Sigmoid colon (tissue), 7 donors: ENCODE data around the gene MCF2L. TPM values are rescaled to one million over a fixed set of nuclear protein-coding genes. Genes with fewer than 3 reads are reported as not detected.
A peak's percentile ranks its signal among the peaks of the same experiment; 100 is the strongest.

Source experiments
- DNase-seq: peaks from one replicate; pipeline ENCODE4 v3.0.0-alpha.2; 2019
- H3K27ac ChIP-seq, 4 donors: fragments of 200-600 bp; sonication (generic); one replicate each; pipeline ENCODE4 v1.5.1; 2016 to 2019; ENCODE audit warnings: mild to moderate bottlenecking in 1 of 4
- H3K27me3 ChIP-seq, 3 donors: fragments of 200-600 bp; sonication (generic); one replicate each; pipeline ENCODE4 v1.5.1; 2019; ENCODE audit warnings: mild to moderate bottlenecking in 1 of 3
- H3K36me3 ChIP-seq, 4 donors: fragments of 200-600 bp; sonication (generic); one replicate each; pipeline ENCODE4 v1.5.1; 2016 to 2019
- H3K4me1 ChIP-seq, 4 donors: fragments of 200-600 bp; sonication (generic); one replicate each; pipeline ENCODE4 v1.5.1; 2017 to 2019
- H3K4me3 ChIP-seq, 4 donors: fragments of 200-600 bp; sonication (generic); one replicate each; pipeline ENCODE4 v1.5.1; 2017 to 2019; ENCODE audit warnings: mild to moderate bottlenecking in 2 of 4, moderate library complexity in 1 of 4
- H3K9me3 ChIP-seq, 4 donors: fragments of 200-600 bp in 3 of 4; sonication (generic) in 3 of 4; one replicate each; pipeline versions ENCODE4 v1.5.1 to v1.6.1; 2013 to 2019
- CTCF ChIP-seq, 4 experiments: fragments of 450-650 bp in 3 of 4; fragments of 200-600 bp in 1 of 4; IDR thresholded peaks; one replicate each; pipeline ENCODE4 v1.5.1; 2016 to 2019; ENCODE audit warnings: antibody characterized with exemption in 4 of 4, mild to moderate bottlenecking in 3 of 4, moderate library complexity in 2 of 4
- EP300 ChIP-seq, 4 donors: sonication (generic); formaldehyde crosslinking; IDR thresholded peaks; one replicate each; pipeline ENCODE4 v1.6.1; 2017; ENCODE audit warnings: antibody characterized with exemption in 4 of 4
- POLR2A ChIP-seq, 2 donors: fragments of 450-650 bp; IDR thresholded peaks; one replicate each; pipeline ENCODE4 v1.6.1; 2016; ENCODE audit warnings: antibody characterized with exemption in 2 of 2, mild to moderate bottlenecking in 2 of 2, moderate library complexity in 2 of 2
- POLR2AphosphoS5 ChIP-seq, 4 donors: sonication (generic); formaldehyde crosslinking; IDR thresholded peaks; one replicate each; pipeline ENCODE4 v1.6.1; 2017; ENCODE audit warnings: antibody characterized with exemption in 4 of 4
- WGBS, 2 donors: extraction: QIAGEN DNeasy Blood & Tissue Kit; methylation state at CpG; one replicate each; pipeline ENCODE4 v1.1.7; 2013; 5-methylcytosine and 5-hydroxymethylcytosine counted together
- intact Hi-C: fragments of 100-400 bp; cut with DNase I; formaldehyde crosslinking; loops from one replicate; pipeline ENCODE4 v1.15.1; 2023
- polyA plus RNA-seq, 3 donors: library from polyadenylated mRNA; stranded (reverse); fragments of 200-250 nt; gene quantifications; one replicate each; pipeline ENCODE4 v1.2.3, GENCODE V29; 2013
- total RNA-seq, 4 donors: library from RNA; depleted of rRNA; stranded (reverse); fragments of >200 nt; gene quantifications; one replicate each; pipeline ENCODE4 v1.1.0, GENCODE V29; 2016
- donor health status: healthy with polysubstance abuse.
- donor health status: Bipolar disorder and iron deficiency.
- donor health status: healthy.

Gene MCF2L
- total and polyA plus RNA-seq, 7 donors, result 7.5 to 59.9 (median 20.2) TPM

GRCh38 chr13:113087923-113088690 lies 119.1 kb downstream of the MCF2L start:
- Histone ChIP-seq H3K9me3 (no peaks in the 10 kb centered on the region), H3K27ac (no peak overlapping the region), H3K4me1 (no peaks in the 10 kb centered on the region), H3K27me3 (peaks cover 0 to 6% (median 0%) of the 10 kb centered on the region in 3 donors), H3K36me3 (no peaks in the 10 kb centered on the region), H3K4me3 (no peak overlapping the region)
- WGBS, 2 donors, result 92 to 93% methylated on average over 40 of the region's 40 CpGs
- no peak for TF ChIP-seq CTCF (IDR thresholded peaks at IDR 0.05)
- no peak for TF ChIP-seq POLR2AphosphoS5 (IDR thresholded peaks at IDR 0.05)
- TF ChIP-seq EP300 (IDR thresholded peaks at IDR 0.05), result no peak
- TF ChIP-seq POLR2A (IDR thresholded peaks at IDR 0.05), result no peak
- intact Hi-C loops, result no loop called here
- DNase-seq, result peak; percentile 40

- DNase-seq, result peak; percentile 50
- no peaks in the 10 kb centered on the region for H3K4me1 ChIP-seq
- peaks cover 0 to 8% (median 0%) of the 10 kb centered on the region in 3 donors for H3K27me3 ChIP-seq
- no peak overlapping the region for H3K4me3 ChIP-seq
- H3K9me3 ChIP-seq, result no peaks in the 10 kb centered on the region
- WGBS, 2 donors, result 90% methylated on average over 17 of the region's 17 CpGs
- no peak for TF ChIP-seq CTCF (IDR thresholded peaks at IDR 0.05)
- no peak for TF ChIP-seq EP300 (IDR thresholded peaks at IDR 0.05)
- no peak for TF ChIP-seq POLR2AphosphoS5 (IDR thresholded peaks at IDR 0.05)
- no peak for TF ChIP-seq POLR2A (IDR thresholded peaks at IDR 0.05)
- H3K36me3 ChIP-seq, result no peaks in the 10 kb centered on the region
- H3K27ac ChIP-seq, result no peak overlapping the region
- intact Hi-C loops, result no loop called here
Measured at GRCh38 chr13:113088691-113089020, 119.6 kb downstream of the MCF2L start.

DNA sequence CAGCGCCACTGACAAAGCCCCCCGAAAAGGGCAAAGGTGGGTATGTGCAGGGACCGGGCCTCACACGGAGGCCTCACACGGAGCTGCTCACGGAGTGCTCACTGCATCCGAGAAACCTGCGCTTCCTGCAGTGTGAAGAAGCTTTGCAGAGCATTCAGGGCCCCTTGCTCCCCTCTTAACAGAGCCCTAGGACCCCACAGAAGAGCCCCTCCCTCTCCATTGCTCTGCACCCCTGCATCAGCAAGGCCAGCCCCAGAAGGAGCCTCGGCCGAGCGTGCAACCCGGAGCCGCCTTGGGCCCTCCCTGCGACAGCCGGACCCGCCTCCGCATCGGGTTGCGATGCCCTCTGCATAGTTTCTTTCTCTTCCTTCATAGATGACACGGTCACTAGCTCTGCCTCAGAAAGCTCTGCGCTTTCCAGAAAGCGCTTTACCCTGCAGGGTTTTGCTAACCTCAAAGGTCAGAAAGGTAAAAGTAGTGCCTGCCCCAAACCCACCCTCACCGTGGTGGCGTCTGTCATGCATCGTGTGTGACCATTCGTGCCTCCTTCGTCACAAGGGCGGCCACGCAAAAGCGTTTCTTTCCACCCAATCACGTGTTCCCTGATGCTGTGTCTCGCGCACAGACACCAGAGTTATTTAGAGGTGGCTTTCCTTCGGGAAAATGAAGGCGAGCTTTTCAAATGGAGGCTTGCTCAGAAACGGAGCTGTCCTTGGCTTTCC lies 120.8 kb downstream of the MCF2L start:
- Histone ChIP-seq H3K4me1 (no peaks in the 10 kb centered on the region), H3K27ac (no peak overlapping the region), H3K4me3 (no peak overlapping the region), H3K36me3 (no peaks in the 10 kb centered on the region), H3K27me3 (peaks cover 0 to 19% (median 0%) of the 10 kb centered on the region in 3 donors), H3K9me3 (no peaks in the 10 kb centered on the region)
- DNase-seq, result peak; percentile 52
- WGBS, 2 donors, result 88 to 92% methylated on average over 36 of the region's 36 CpGs
- intact Hi-C loops, result no loop called here
- TF ChIP-seq POLR2A (IDR thresholded peaks at IDR 0.05) (no peak), POLR2AphosphoS5 (IDR thresholded peaks at IDR 0.05) (no peak), CTCF (IDR thresholded peaks at IDR 0.05) (no peak), EP300 (IDR thresholded peaks at IDR 0.05) (no peak)

DNA sequence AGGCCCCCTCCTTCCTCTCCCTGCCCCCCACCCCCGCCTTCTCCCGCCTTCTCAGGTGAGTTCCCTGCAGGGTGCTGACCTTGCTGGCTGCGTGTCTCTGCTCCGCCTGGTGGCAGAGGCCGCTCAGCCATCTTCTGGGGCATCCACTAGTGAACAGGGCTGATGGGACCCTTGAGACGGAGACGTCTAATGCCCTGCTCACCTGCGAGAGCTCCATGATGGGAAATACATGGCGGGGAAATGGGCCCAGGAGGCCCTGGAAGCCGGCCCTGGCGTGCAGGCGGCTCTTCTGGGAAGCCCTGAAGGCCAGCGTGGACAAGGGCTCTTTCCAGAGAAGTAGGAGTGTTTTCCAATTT lies 121.4 kb downstream of the MCF2L start:
- H3K9me3 ChIP-seq, result no peaks in the 10 kb centered on the region
- WGBS, 2 donors, result 93 to 94% methylated on average over 13 of the region's 13 CpGs
- H3K27ac ChIP-seq, result no peak overlapping the region
- H3K36me3 ChIP-seq, result no peaks in the 10 kb centered on the region
- H3K27me3 ChIP-seq, result peaks cover 0 to 19% (median 0%) of the 10 kb centered on the region in 3 donors
- no peaks in the 10 kb centered on the region for H3K4me1 ChIP-seq
- no peak overlapping the region for H3K4me3 ChIP-seq
- TF ChIP-seq POLR2AphosphoS5 (IDR thresholded peaks at IDR 0.05) (no peak), EP300 (IDR thresholded peaks at IDR 0.05) (no peak), CTCF (IDR thresholded peaks at IDR 0.05) (no peak), POLR2A (IDR thresholded peaks at IDR 0.05) (no peak)
- peak; percentile 50 for DNase-seq
- intact Hi-C loops, result no loop called here
